PC-9 (cell line): ENCODE results near the gene INPP5B. TPM values are rescaled to one million over a fixed set of nuclear protein-coding genes. Genes with fewer than 3 reads are reported as not detected.

Source experiments
- BruUV-seq: library from RNA; stranded (reverse); fragments of 400-500 nt; replicated peaks from 2 replicates; lab custom pipeline; 2021; lab: Mats Ljungman, UMichigan
- CTCF ChIA-PET: fragments of 300-600 bp; sonication (Branson Sonifier 250); formaldehyde crosslinking; loops from one replicate; lab custom pipeline; 2022; ENCODE audit warnings: antibody characterized with exemption; lab: Charles Lee
- POLR2A ChIA-PET: fragments of 300-600 bp; sonication (Branson Sonifier 250); formaldehyde crosslinking; loops from one replicate; lab custom pipeline; 2022; ENCODE audit warnings: antibody characterized with exemption; ENCODE audit not compliant: unreplicated experiment; lab: Charles Lee
- DNase-seq, 2 experiments: peaks; one replicate each; pipeline versions ENCODE4 v3.0.0 to v3.0.0-alpha.2; 2015 to 2022; ENCODE audit warnings: mixed read lengths in 1 of 2
- H2AFZ ChIP-seq: fragments of 200-600 bp; sonication (generic); 2 replicates; pipeline ENCODE4 v1.8.1; 2017; ENCODE audit warnings: antibody characterized with exemption
- H3F3A ChIP-seq: fragments of 200-600 bp; sonication (generic); 2 replicates; pipeline ENCODE4 v1.8.1; 2017; ENCODE audit warnings: antibody characterized with exemption, mild to moderate bottlenecking, low read depth; ENCODE audit not compliant: insufficient read depth
- H3K27ac ChIP-seq: fragments of 200-600 bp; sonication (generic); 2 replicates; pipeline ENCODE4 v1.6.1; 2016; ENCODE audit warnings: mixed run types
- H3K27me3 ChIP-seq: fragments of 200-600 bp; sonication (generic); 2 replicates; pipeline ENCODE4 v1.6.1; 2016; ENCODE audit warnings: low read depth, mixed run types; ENCODE audit not compliant: insufficient read depth
- H3K36me3 ChIP-seq: fragments of 200-600 bp; sonication (generic); 2 replicates; pipeline ENCODE4 v1.6.1; 2016; ENCODE audit warnings: low read depth, mixed run types
- H3K4me1 ChIP-seq: fragments of 200-600 bp; sonication (generic); replicated peaks from 2 replicates; pipeline ENCODE4 v1.6.1; 2016; ENCODE audit warnings: mixed run types; ENCODE audit not compliant: insufficient read depth
- H3K4me2 ChIP-seq: fragments of 200-600 bp; sonication (generic); 2 replicates; pipeline ENCODE4 v1.6.1; 2017; ENCODE audit warnings: mixed run types
- H3K4me3 ChIP-seq: fragments of 200-600 bp; sonication (generic); 2 replicates; pipeline ENCODE4 v1.6.1; 2016; ENCODE audit warnings: mixed run types
- H3K79me2 ChIP-seq: fragments of 200-600 bp; sonication (generic); 2 replicates; pipeline ENCODE4 v1.6.1; 2017; ENCODE audit warnings: low read depth, mixed run types
- H3K9me2 ChIP-seq: fragments of 200-600 bp; sonication (generic); 2 replicates; pipeline ENCODE4 v1.8.1; 2017; ENCODE audit warnings: mild to moderate bottlenecking; ENCODE audit not compliant: insufficient read depth
- H3K9me3 ChIP-seq: fragments of 200-600 bp; sonication (generic); 2 replicates; pipeline ENCODE4 v1.8.1; 2016; ENCODE audit warnings: low read depth; ENCODE audit not compliant: insufficient read depth
- H4K20me1 ChIP-seq: fragments of 200-600 bp; sonication (generic); 2 replicates; pipeline ENCODE4 v1.8.1; 2017; ENCODE audit not compliant: insufficient read depth
- EZH2 ChIP-seq: fragments of 200-600 bp; sonication (generic); IDR thresholded peaks from 2 replicates; pipeline ENCODE4 v1.8.0; 2017; ENCODE audit warnings: antibody characterized with exemption, low read depth
- intact Hi-C: fragments of 100-400 bp; cut with micrococcal nuclease; formaldehyde crosslinking; loops from one replicate; pipeline ENCODE4 v1.10.0; 2022; ENCODE audit not compliant: unreplicated experiment
- total RNA-seq: library from RNA; stranded (reverse); gene quantifications from 2 replicates; pipeline ENCODE4 v1.2.3, GENCODE V29; 2021
- TF ChIP-seq, protein P1 (sequence below): fragments of 200-600 bp; sonication (generic); conservative IDR thresholded peaks from 2 replicates; pipeline ENCODE4 v1.6.1; 2017; ENCODE audit warnings: mixed run types, antibody characterized with exemption, mild to moderate bottlenecking, moderate library complexity

The INPP5B gene
- total RNA-seq, 1 experiment from 2014 or later, result 28.1 TPM

DNA sequence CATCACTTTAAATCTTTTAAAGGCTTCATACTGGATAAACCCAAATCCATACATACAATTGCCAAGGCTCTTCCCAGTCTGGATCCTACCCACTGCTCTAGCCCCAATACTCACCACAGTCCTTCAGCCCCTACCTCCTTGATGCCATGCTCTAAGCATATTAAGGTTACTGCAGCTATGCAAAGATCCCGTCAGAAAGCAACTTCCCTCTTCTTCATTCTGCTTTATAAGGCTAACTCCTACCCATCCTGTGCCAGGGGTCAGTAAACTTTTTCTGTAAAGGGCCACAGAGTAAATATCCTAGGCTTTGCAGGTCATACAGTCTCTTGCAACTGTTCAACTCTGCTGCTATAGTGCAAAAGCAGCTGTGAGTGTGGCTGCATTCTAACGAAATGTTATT is 53.2 kb downstream of the INPP5B start:
- BruUV-seq, result no TSS peak
- peaks cover 3% of the 10 kb centered on the region; the same call in 1 of the 2 replicates for H3K4me1 ChIP-seq
- no peaks in the 10 kb centered on the region for H3K9me3 ChIP-seq
- H3K36me3 ChIP-seq, result no peaks in the 10 kb centered on the region
- CTCF ChIA-PET, result no interaction called here
- H4K20me1 ChIP-seq, result no peaks in the 10 kb centered on the region
- H3F3A ChIP-seq, result 0 out of 2 replicates have a peak, but pooled peaks cover 6% of the 10 kb centered on the region
- H3K9me2 ChIP-seq, result no peaks in the 10 kb centered on the region
- H3K4me3 ChIP-seq, result no peak overlapping the region
- no peaks in the 10 kb centered on the region for H3K79me2 ChIP-seq
- TF ChIP-seq, protein P1, sequence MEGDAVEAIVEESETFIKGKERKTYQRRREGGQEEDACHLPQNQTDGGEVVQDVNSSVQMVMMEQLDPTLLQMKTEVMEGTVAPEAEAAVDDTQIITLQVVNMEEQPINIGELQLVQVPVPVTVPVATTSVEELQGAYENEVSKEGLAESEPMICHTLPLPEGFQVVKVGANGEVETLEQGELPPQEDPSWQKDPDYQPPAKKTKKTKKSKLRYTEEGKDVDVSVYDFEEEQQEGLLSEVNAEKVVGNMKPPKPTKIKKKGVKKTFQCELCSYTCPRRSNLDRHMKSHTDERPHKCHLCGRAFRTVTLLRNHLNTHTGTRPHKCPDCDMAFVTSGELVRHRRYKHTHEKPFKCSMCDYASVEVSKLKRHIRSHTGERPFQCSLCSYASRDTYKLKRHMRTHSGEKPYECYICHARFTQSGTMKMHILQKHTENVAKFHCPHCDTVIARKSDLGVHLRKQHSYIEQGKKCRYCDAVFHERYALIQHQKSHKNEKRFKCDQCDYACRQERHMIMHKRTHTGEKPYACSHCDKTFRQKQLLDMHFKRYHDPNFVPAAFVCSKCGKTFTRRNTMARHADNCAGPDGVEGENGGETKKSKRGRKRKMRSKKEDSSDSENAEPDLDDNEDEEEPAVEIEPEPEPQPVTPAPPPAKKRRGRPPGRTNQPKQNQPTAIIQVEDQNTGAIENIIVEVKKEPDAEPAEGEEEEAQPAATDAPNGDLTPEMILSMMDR, result no peak
- TF ChIP-seq EZH2, result no peak
- H3K4me2 ChIP-seq, result no peak overlapping the region
- no peak for DNase-seq
- H2AFZ ChIP-seq, result no peak overlapping the region
- H3K27ac ChIP-seq, result no peak overlapping the region
- POLR2A ChIA-PET, result interaction anchor here (0.6 kb wide), 1 partner anchor 42 kb away, joined by 5 read pairs; no protein-coding TSS in a partner anchor
- intact Hi-C loops, result loop anchor here (5.0 kb wide), 1 partner anchor 39 kb away; no protein-coding TSS in a partner anchor
- no peaks in the 10 kb centered on the region for H3K27me3 ChIP-seq

DNA sequence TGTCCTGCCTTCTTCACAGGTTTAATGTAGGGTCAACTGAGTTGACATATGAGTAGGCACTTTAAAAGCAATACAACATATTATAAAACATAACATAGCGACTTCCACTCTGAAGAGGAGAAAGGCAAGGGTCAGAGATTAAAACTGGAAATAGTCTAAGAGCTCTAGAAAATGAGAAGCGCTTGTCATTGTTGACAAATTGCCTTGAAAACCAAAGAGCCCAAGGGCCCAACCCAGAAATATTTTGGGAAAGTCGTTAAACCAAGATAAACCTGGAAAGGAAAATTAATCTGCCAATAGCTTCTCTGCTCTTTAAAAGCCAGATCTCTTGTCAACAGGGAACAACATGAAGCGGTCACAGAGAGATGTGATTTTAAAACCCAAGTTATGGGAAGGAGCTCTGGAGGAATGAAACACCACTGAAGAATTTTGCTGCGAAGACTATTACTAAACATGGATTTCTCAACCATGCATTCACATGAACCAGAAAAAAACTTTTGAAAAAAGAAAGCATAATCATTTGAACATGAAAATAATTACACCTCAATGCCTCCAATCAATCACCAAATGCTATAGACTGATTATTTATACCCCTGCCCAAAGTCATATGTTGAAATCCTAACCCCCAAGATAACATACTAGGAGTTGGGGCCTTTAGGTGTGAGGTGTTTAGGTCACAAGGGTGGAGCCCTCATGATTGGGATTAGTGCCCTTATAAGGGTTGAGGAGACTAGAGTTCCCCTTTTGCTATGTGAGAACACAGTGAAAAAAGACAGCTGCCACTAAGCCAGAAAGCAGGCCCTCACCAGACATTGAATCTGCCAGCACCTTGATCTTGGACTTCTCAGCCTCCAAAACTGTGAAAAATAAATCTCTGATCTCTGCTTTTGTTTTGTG is 54.5 kb downstream of the INPP5B start:
- H2AFZ ChIP-seq, result no peak overlapping the region
- H3K36me3 ChIP-seq, result no peaks in the 10 kb centered on the region
- H3F3A ChIP-seq, result no peaks in the 10 kb centered on the region
- H3K79me2 ChIP-seq, result no peaks in the 10 kb centered on the region
- BruUV-seq, result no TSS peak
- H3K4me2 ChIP-seq, result no peak overlapping the region
- no peak for TF ChIP-seq EZH2
- TF ChIP-seq, protein P1, result no peak
- H3K27ac ChIP-seq, result no peak overlapping the region
- peaks cover 3% of the 10 kb centered on the region; the same call in 1 of the 2 replicates for H3K4me1 ChIP-seq
- no peaks in the 10 kb centered on the region for H3K9me3 ChIP-seq
- POLR2A ChIA-PET, result no interaction called here
- H4K20me1 ChIP-seq, result no peaks in the 10 kb centered on the region
- no peak overlapping the region for H3K4me3 ChIP-seq
- no peaks in the 10 kb centered on the region for H3K27me3 ChIP-seq
- intact Hi-C loops, result loop anchor here (5.0 kb wide), 1 partner anchor 40 kb away; no protein-coding TSS in a partner anchor
- DNase-seq, result no peak
- no peaks in the 10 kb centered on the region for H3K9me2 ChIP-seq
- CTCF ChIA-PET, result no interaction called here

DNA sequence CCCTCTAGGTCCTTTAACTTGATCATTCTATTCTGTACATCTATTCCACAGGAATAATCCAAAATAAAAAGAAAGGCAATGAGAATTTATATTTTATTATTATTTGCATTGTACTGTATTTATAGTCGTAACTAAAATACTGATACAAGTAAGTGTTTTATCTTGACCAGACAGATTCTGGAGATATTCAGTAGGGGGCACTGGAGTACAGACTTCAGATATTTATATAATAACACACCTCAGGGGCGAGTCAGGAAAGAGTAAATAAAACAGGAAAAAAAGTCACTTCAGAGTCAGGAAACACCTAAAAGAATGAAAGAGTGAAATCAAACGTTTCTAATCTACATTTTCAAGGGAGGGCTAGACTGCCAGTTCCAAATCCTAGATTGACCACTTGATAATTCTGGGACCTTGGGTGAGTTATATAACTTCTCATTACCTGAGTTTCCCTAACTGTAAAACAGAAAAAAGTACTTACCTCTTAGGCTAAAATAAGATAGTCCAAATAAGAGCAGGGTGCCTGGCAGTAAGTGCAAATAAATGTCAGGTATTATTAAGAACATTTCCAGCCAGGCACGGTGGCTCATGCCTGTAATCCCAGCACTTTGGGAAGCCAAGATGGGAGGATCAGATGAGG is 56.4 kb downstream of the INPP5B start:
- no peak overlapping the region for H2AFZ ChIP-seq
- H3K27ac ChIP-seq, result 0 out of 2 replicates have a peak overlapping the region, but pooled peaks have one; percentile 17
- no peak overlapping the region for H3K4me3 ChIP-seq
- CTCF ChIA-PET, result interaction anchor here (0.6 to 1.2 kb wide), 2 partner anchors 45 to 97 kb away, joined by 6 to 12 read pairs; no protein-coding TSS in a partner anchor
- DNase-seq, result peak in 1 of 2 experiments; percentile 55
- POLR2A ChIA-PET, result no interaction called here
- H3K36me3 ChIP-seq, result no peaks in the 10 kb centered on the region; the same call in 1 of the 2 replicates
- H3K79me2 ChIP-seq, result no peaks in the 10 kb centered on the region
- H3K9me3 ChIP-seq, result no peaks in the 10 kb centered on the region
- no TSS peak for BruUV-seq
- peaks cover 3% of the 10 kb centered on the region; the same call in 1 of the 2 replicates for H3K4me1 ChIP-seq
- H3K9me2 ChIP-seq, result no peaks in the 10 kb centered on the region
- H4K20me1 ChIP-seq, result no peaks in the 10 kb centered on the region
- no peaks in the 10 kb centered on the region for H3F3A ChIP-seq
- no peak overlapping the region for H3K4me2 ChIP-seq
- TF ChIP-seq, protein P1, result peak; percentile 77
- no peak for TF ChIP-seq EZH2
- no peaks in the 10 kb centered on the region for H3K27me3 ChIP-seq
- intact Hi-C loops, result loop anchor here (1.0 to 5.0 kb wide), 3 partner anchors 42 to 128 kb away; no protein-coding TSS in a partner anchor
